ENCODE data around the gene BPI.

GRCh38 chr20:38353316-38353715, 49.4 kb downstream of the BPI start:
- TF ChIP-seq CTCF (IDR thresholded peaks at IDR 0.05; ENCODE audit: borderline replicate concordance, extremely low read depth, low read length, poor library complexity, severe bottlenecking) (no peak), EZH2 (IDR thresholded peaks at IDR 0.05; ENCODE audit: borderline replicate concordance, low read depth, low read length, severe bottlenecking) (no peak)

Measured in DND-41 (cell line).